HG03565 (cell line): ENCODE measurements around the gene COL12A1.

Experiments used
- ATAC-seq: cut with Tn5 transposase; IDR thresholded peaks from one replicate; pipeline ENCODE4 v1.9.1; 2021; ENCODE audit warnings: mild to moderate bottlenecking, moderate library complexity; ENCODE audit not compliant: unreplicated experiment

COL12A1 gene

GRCh38 chr6:75052491-75052890 lies 153.4 kb downstream of the COL12A1 start:
- ATAC-seq: no peak

- no peak for ATAC-seq
Measured at GRCh38 chr6:75049308-75049707, 156.5 kb downstream of the COL12A1 start.

- no peak for ATAC-seq
Measured at GRCh38 chr6:75044846-75045245, 161.0 kb downstream of the COL12A1 start.

GRCh38 chr6:75041381-75041780 lies 164.5 kb downstream of the COL12A1 start:
- ATAC-seq: no peak
